GM12891 (cell line): Measurements from ENCODE around the gene FKBP1B. TPM values are rescaled to one million over a fixed set of nuclear protein-coding genes. Genes with fewer than 3 reads are reported as not detected.
A peak's percentile ranks its signal among the peaks of the same experiment; 100 is the strongest.
"Not testable (repeated sequence)": the region's sequence is repeated elsewhere in the genome, so short reads cannot be mapped to it uniquely, and the experiment has no call there.

Experiments used
- DNase-seq: peaks from one replicate; pipeline ENCODE4 v3.0.0; 2011; ENCODE audit warnings: low spot score; ENCODE audit not compliant: insufficient read length
- FAIRE-seq: peaks from 2 replicates; lab custom pipeline; 2011; peaks lifted over from hg19 to GRCh38; lab: Jason Lieb, UNC
- PAX5 ChIP-seq: IDR thresholded peaks from 2 replicates; pipeline ENCODE4 v1.6.1; 2011; ENCODE audit warnings: low read length, moderate library complexity, mild to moderate bottlenecking; ENCODE audit not compliant: insufficient read depth, severe bottlenecking
- POLR2A ChIP-seq: IDR thresholded peaks from 2 replicates; pipeline ENCODE4 v1.6.1; 2011; ENCODE audit warnings: low read depth, low read length, control low read depth
- POLR2AphosphoS5 ChIP-seq: IDR thresholded peaks from 2 replicates; pipeline ENCODE4 v1.6.1; 2011; ENCODE audit warnings: low read depth, low read length, control low read depth
- POU2F2 ChIP-seq: IDR thresholded peaks from 2 replicates; pipeline ENCODE4 v1.6.1; 2011; ENCODE audit warnings: low read depth, mild to moderate bottlenecking, control low read depth, low read length, moderate library complexity
- SPI1 ChIP-seq: IDR thresholded peaks from 2 replicates; pipeline ENCODE4 v1.6.1; 2011; ENCODE audit warnings: low read depth, low read length, control low read depth
- TAF1 ChIP-seq: IDR thresholded peaks from 2 replicates; pipeline ENCODE4 v1.6.1; 2011; ENCODE audit warnings: low read depth, low read length, control low read depth
- polyA plus RNA-seq: library from polyadenylated mRNA; unstranded; fragments of >200 nt; gene quantifications from one replicate; pipeline ENCODE4 v1.2.1, GENCODE V29; 2012; ENCODE audit warnings: low read depth, missing spikeins, inconsistent platforms; ENCODE audit not compliant: missing spikeins

Gene FKBP1B
- polyA plus RNA-seq = 0.40 TPM

GRCh38 chr2:24049485-24050021 lies at the start of gene FKBP1B:
Gene FKBP1B (plus strand): TSS chr2:24049741. CDS start chr2:24049850, 109 bp downstream.
- FAIRE-seq (peak; percentile 38), DNase-seq (peak; percentile 47)
- no peak for TF ChIP-seq POLR2AphosphoS5
- TF ChIP-seq POLR2A = no peak
- no peak for TF ChIP-seq SPI1
- TF ChIP-seq TAF1 = no peak
- TF ChIP-seq POU2F2 = no peak
- no peak for TF ChIP-seq PAX5

GRCh38 chr2:24007693-24008092 lies 41.8 kb upstream of the FKBP1B start:
- TF ChIP-seq TAF1 = no peak
- TF ChIP-seq PAX5 = no peak
- TF ChIP-seq POLR2AphosphoS5 = no peak
- TF ChIP-seq POU2F2 = no peak
- TF ChIP-seq POLR2A = no peak
- TF ChIP-seq SPI1 = no peak
- no peak for DNase-seq
- no peak for FAIRE-seq

DNA sequence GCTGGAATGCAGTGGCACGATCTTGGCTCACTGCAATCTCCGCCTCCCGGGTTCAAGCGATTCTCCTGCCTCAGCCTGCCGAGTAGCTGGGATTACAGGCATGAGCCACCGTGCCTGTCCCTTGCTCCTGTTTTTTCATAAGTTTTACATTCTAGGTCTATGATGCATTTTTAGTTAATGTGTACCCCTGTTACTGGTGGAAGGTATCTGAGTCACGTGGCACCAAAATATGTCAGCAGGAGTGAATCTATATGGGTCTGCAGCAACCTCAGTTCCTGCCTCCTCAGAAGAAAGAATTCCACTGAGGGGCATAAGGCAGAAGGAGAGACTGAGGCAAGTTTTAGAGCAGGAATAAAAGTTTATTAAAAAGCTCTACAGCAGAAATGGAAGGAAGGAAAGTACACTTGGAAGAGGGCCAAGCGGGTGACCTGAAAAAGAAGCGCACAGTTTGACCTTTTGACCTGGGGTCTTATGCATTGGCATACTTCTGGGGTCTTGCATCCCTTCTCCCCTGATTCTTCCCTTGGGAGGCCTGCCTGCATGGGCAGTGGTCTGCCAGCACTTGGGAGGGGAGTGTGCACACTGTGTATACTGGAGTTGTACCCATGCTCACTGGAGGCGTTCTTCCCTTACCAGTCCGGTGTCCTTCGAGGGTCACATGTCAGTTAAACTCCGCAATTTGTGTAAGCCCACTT lies 40.7 kb upstream of the FKBP1B start:
- no peak for TF ChIP-seq SPI1
- TF ChIP-seq POLR2A = no peak
- no peak for TF ChIP-seq POLR2AphosphoS5
- TF ChIP-seq POU2F2 = no peak
- no peak for DNase-seq
- FAIRE-seq = no peak

DNA sequence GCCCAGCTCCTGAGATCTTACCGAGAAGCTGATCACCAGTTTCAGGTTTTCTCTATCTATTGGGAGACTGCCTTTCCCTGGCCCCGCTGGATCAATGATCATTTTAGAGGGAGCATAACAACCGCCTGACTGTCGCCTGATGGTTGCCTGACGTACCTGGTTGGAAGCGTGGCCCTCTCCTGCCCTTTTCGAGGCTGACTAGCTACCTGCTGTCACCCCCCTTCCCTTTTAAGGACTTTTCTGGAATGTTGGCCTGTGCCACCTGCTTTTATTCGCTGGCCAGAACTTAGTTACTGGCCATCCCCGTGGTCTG lies 40.2 kb upstream of the FKBP1B start:
- DNase-seq (no peak), FAIRE-seq (no peak)
- no peak for TF ChIP-seq SPI1
- TF ChIP-seq TAF1 = no peak
- TF ChIP-seq POU2F2 = no peak
- no peak for TF ChIP-seq POLR2AphosphoS5
- TF ChIP-seq POLR2A = no peak
- TF ChIP-seq PAX5 = no peak

- DNase-seq (peak; percentile 56), FAIRE-seq (no peak)
- TF ChIP-seq POU2F2 (no peak), SPI1 (no peak), TAF1 (no peak), POLR2A (no peak), POLR2AphosphoS5 (no peak), PAX5 (no peak)
Observed at GRCh38 chr2:24009680-24010476, 39.7 kb upstream of the FKBP1B start, which contains the start of gene MFSD2B. Gene MFSD2B (plus strand): TSS chr2:24010085. CDS start chr2:24010097, 12 bp downstream.

DNA sequence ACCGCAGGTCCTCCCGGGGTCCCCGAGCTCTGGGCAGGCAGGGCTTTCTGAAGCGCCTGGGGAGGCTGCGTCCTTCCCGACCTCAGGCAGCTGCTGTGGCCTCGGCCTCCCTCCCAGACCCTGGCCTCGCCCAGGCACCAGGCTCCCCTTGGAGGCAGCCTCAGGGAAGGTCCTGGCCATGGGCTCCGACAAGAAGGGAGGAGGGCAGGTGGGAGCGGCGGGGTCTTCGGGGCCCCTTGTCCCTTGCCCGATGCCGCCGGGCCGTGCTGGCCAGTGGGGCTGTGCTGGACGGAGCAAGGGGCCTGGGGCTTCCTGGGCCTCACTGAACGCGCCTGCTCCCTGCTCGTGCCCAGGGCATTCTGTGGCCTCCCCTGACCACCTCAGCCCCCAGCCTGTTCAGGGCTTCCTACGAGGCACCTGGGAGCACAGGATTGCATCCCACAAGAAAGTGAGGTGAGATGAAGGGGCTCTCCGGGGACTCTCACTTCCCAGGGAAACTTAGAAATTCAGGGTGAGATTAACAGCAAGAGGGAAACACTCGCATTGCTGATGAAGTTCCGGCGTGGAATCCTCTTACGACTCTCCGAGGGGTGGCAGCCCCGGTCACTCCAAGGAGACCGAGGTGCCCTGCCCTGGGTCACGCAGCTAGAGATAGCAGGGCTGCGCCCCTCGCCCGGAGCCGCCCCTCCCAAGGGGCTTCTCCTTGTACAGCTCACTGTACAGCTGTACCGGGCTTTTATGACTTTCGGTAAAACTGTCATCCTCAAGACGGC lies 38.9 kb upstream of the FKBP1B start:
- TF ChIP-seq TAF1 (no peak), POLR2A (no peak), POU2F2 (no peak), PAX5 (no peak), POLR2AphosphoS5 (no peak)
- FAIRE-seq = no peak

GRCh38 chr2:24011250-24012104 lies 38.1 kb upstream of the FKBP1B start:
- DNase-seq (no peak), FAIRE-seq (no peak)
- TF ChIP-seq TAF1 = no peak

More for the DNA sequence above, 38.9 kb upstream of the FKBP1B start:
- no peak for DNase-seq

DNA sequence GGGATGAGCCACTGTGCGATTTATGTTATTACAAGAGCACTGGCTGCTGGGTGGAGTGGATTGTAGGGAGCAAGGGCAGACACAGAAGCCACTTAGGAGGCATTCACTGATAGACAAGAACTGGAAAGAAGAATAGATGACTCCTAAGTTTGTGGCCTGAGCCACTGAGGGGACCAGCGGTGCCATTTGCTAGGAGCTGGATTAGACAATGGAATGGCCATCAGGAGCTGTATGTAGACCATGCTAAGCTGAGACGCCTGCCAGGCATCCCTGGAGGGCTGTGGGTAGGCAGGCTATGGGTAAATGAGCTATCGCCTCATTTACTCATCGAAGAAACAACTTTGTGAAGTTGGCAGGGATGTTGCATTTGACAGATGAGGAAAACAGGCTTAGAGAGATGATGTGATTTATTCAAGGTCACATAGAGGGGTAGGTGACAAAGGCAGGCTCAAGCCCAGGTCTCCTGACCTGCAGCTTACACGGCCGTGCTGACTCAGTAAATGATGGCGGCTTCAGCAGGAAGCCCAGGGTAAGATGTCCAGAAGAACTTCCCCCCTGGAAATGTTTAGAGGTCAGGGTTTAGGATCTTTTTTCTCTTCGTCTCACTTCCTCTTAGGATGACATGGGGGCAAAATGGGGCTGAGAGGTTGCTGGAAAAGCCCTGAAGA lies 36.9 kb upstream of the FKBP1B start:
- DNase-seq (no peak), FAIRE-seq (no peak)
- no peak for TF ChIP-seq POLR2A
- TF ChIP-seq POU2F2 = no peak
- TF ChIP-seq TAF1 = no peak
- TF ChIP-seq POLR2AphosphoS5 = no peak
- peak; percentile 36; the same call in 1 of the 2 replicates for TF ChIP-seq SPI1
- no peak for TF ChIP-seq PAX5

DNA sequence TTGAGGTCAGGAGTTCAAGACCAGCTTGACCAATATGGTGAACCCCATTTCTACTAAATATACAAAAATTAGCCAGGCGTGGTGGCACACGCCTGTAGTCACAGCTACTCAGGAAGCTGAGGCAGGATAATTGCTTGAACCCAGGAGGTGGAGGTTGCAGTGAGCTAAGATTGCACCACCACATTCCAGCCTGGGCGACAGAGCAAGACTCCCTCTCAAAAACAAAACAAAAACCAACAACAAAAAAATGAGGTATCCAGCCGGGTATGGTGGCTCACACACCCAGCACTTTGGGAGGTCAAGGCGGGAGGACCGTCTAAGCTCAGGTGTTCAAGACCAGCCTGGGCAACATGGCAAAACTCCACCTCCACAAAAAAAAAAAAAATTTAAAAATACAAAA lies 34.6 kb upstream of the FKBP1B start:
- FAIRE-seq, DNase-seq: not testable (repeated sequence)
